Measurements from ENCODE around the gene FOXN3. TPM values are rescaled to one million over a fixed set of nuclear protein-coding genes. Genes with fewer than 3 reads are reported as not detected.

The FOXN3 gene
- total RNA-seq, 1 donor from 2014 or later: 108 TPM

DNA sequence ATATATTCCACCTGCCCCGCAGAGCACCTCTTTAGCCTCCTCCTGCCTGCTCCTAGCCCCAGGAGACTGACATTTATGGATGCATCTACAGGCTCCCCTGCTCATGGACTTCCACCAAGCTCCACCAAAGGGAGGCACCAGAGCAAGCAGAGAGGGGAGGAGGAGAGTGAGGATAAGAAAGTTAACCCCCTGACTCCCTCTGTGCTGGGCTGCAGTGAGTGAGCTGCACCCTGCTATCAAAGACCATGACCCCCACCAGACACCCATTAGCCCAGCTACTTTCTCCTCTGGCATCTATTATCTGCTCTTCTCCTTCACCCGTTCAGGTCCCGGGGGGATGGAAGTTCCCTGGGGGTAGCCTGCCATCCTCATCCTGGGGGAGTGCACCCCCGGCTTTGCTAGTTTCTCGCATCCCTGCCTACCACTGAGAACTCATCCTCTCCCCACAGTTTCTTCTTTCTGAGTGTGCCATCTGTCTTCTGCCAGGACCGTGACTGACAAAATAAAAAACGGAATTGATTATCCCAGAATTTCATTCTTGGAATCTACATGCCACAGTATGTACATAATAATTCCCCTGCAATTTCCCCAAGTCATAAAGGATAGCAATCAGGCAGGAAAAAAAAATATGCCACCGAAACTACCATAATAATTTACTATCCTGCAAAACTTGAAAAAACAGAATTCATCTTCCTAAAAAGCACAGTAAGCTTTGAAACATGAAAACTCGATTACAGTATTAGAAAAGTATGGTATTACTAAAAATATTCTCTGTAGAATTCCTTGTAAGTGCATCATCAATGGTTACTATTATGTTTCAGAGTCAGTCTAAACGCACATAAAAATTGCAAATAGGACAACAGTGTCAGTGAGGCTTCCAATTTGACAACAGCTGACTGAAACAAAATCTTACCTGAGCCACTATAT is 45.2 kb downstream of the FOXN3 start:
- Mint-ChIP-seq H3K27me3 (ENCODE audit: unreplicated experiment) (peaks cover 9% of the 10 kb centered on the region), H3K4me1 (ENCODE audit: unreplicated experiment) (peaks cover 23% of the 10 kb centered on the region), H3K27ac (ENCODE audit: unreplicated experiment) (peak overlapping the region; percentile 25), H3K9me3 (ENCODE audit: unreplicated experiment) (no peaks in the 10 kb centered on the region), H3K4me3 (ENCODE audit: unreplicated experiment) (peak overlapping the region; percentile 73), H3K36me3 (ENCODE audit: low read depth, unreplicated experiment) (peaks cover 8% of the 10 kb centered on the region)
- TF ChIP-seq, protein P1, sequence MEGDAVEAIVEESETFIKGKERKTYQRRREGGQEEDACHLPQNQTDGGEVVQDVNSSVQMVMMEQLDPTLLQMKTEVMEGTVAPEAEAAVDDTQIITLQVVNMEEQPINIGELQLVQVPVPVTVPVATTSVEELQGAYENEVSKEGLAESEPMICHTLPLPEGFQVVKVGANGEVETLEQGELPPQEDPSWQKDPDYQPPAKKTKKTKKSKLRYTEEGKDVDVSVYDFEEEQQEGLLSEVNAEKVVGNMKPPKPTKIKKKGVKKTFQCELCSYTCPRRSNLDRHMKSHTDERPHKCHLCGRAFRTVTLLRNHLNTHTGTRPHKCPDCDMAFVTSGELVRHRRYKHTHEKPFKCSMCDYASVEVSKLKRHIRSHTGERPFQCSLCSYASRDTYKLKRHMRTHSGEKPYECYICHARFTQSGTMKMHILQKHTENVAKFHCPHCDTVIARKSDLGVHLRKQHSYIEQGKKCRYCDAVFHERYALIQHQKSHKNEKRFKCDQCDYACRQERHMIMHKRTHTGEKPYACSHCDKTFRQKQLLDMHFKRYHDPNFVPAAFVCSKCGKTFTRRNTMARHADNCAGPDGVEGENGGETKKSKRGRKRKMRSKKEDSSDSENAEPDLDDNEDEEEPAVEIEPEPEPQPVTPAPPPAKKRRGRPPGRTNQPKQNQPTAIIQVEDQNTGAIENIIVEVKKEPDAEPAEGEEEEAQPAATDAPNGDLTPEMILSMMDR (IDR thresholded peaks at IDR 0.05; ENCODE audit: unreplicated experiment): no peak
- DNase-seq (ENCODE audit: low spot score): no peak

DNA sequence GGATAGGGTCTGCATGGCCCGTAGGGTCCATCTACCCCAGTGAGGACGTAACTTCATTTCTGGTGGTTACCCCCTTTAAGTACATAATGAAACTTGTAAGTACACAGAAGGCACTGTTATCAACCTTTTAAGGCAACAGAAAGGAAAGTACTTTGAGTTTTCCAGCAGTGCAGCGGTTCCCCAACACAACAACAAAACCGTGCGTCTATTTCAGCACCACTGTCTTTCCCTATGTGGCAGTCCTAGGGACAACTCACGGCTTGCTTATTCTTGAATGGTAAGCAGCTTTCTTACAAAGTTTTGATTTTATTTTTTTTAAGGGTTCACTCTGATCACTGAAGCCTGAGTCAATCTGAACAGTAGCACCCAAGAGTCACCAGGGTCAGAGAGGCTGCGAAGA is 46.3 kb downstream of the FOXN3 start:
- Mint-ChIP-seq H3K9me3 (ENCODE audit: unreplicated experiment) (no peaks in the 10 kb centered on the region), H3K36me3 (ENCODE audit: low read depth, unreplicated experiment) (peaks cover 8% of the 10 kb centered on the region), H3K27ac (ENCODE audit: unreplicated experiment) (no peak overlapping the region), H3K4me1 (ENCODE audit: unreplicated experiment) (peaks cover 23% of the 10 kb centered on the region), H3K4me3 (ENCODE audit: unreplicated experiment) (no peak overlapping the region), H3K27me3 (ENCODE audit: unreplicated experiment) (peaks cover 9% of the 10 kb centered on the region)
- no peak for DNase-seq (ENCODE audit: low spot score)
- TF ChIP-seq, protein P1 (IDR thresholded peaks at IDR 0.05; ENCODE audit: unreplicated experiment): no peak

DNA sequence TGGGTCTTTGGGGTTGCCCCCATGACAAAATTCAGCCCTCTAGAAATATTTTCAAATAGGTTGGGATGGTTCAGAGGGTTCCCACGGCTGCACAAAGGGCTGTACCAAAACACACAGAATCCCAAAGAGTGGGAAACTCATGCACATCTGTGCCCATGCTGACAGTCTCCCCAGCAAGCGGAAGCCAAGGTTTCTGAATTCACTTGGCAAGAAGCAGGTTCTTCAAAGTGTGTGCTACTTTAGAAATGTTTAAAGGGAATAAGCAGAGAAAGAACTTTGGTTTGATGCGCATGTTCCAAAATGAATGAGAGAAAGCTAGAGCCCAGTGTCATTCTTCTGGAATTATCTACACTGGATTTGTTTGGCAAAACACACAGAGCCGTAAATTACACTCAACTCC is 46.7 kb downstream of the FOXN3 start:
- no peak overlapping the region for H3K4me3 Mint-ChIP-seq (ENCODE audit: unreplicated experiment)
- no peak overlapping the region for H3K27ac Mint-ChIP-seq (ENCODE audit: unreplicated experiment)

DNA sequence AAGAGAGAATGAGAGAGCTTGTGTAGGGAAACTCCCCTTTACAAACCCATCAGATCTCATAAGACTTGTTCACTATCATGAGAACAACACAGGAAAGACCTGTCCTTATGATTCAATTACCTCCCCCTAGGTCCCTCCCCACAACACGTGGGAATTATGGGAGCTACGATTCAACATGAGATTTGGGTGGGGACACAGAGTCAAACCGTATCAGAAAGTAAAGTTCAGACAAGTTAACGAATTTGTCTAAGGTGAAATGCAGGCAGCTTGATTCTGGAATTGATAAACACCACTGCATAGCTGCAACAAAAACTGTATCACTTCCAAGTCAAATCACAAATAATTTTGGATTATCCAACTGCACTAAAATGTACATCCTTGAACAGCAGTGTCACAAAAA is 47.4 kb downstream of the FOXN3 start:
- Mint-ChIP-seq H3K4me1 (ENCODE audit: unreplicated experiment) (peaks cover 33% of the 10 kb centered on the region), H3K9me3 (ENCODE audit: unreplicated experiment) (no peaks in the 10 kb centered on the region), H3K27ac (ENCODE audit: unreplicated experiment) (no peak overlapping the region), H3K4me3 (ENCODE audit: unreplicated experiment) (no peak overlapping the region), H3K27me3 (ENCODE audit: unreplicated experiment) (peaks cover 9% of the 10 kb centered on the region), H3K36me3 (ENCODE audit: low read depth, unreplicated experiment) (peaks cover 8% of the 10 kb centered on the region)
- TF ChIP-seq, protein P1 (IDR thresholded peaks at IDR 0.05; ENCODE audit: unreplicated experiment): no peak
- no peak for DNase-seq (ENCODE audit: low spot score)

More for the DNA sequence above, 46.7 kb downstream of the FOXN3 start:
- H3K36me3 Mint-ChIP-seq (ENCODE audit: low read depth, unreplicated experiment): peaks cover 8% of the 10 kb centered on the region
- H3K27me3 Mint-ChIP-seq (ENCODE audit: unreplicated experiment): peaks cover 9% of the 10 kb centered on the region
- H3K9me3 Mint-ChIP-seq (ENCODE audit: unreplicated experiment): no peaks in the 10 kb centered on the region
- TF ChIP-seq, protein P1 (IDR thresholded peaks at IDR 0.05; ENCODE audit: unreplicated experiment): no peak
- DNase-seq (ENCODE audit: low spot score): no peak
- peaks cover 25% of the 10 kb centered on the region for H3K4me1 Mint-ChIP-seq (ENCODE audit: unreplicated experiment)

Data from endothelial cell (in vitro differentiated cells).